HG03045 (cell line): ENCODE measurements around the gene SYTL1.
"Not testable (repeated sequence)": the region's sequence is repeated elsewhere in the genome, so short reads cannot be mapped to it uniquely, and the experiment has no call there.

Experiments used
- ATAC-seq: cut with Tn5 transposase; IDR thresholded peaks from one replicate; pipeline ENCODE4 v1.9.1; 2021; ENCODE audit warnings: mild to moderate bottlenecking, moderate library complexity; ENCODE audit not compliant: unreplicated experiment

Gene SYTL1

DNA sequence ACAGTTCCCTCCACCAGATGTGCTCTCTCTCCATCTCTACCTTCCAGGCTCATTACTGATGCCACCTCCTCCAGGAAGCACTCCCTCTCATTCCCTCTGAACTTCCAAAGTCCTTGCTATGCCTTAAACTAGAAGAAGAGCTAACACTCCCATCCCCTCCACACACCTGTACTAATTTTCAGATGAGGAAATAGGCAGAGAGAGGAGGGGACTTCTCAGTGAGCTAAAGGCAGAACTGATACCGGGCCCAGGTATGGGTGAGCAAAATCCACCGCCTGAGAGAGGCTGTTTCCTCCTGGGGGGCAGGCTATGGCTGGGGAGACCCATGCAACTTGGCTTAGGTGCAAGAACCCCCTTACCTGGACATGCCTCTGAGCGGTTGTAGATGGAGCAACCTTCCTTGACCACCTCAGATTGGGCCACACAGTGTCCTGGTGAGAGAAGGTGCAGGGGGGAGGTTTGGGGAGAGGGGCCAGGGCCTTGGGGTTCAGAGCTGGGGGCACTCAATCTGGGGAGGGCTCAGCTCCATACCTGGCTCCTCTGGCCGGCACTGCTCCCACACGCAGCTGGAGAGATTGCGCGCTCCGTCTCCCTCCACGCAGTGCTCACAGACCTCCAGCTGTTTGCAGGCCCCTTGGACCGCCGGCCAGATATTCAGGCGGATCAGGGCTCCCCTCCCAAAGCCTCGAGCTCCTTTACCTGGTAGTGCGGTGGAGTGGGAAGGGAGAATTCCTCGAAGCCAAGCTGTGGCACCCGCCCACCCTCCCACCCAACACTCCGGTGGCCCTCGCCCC, 40.3 kb downstream of the SYTL1 start:
- no peak for ATAC-seq

DNA sequence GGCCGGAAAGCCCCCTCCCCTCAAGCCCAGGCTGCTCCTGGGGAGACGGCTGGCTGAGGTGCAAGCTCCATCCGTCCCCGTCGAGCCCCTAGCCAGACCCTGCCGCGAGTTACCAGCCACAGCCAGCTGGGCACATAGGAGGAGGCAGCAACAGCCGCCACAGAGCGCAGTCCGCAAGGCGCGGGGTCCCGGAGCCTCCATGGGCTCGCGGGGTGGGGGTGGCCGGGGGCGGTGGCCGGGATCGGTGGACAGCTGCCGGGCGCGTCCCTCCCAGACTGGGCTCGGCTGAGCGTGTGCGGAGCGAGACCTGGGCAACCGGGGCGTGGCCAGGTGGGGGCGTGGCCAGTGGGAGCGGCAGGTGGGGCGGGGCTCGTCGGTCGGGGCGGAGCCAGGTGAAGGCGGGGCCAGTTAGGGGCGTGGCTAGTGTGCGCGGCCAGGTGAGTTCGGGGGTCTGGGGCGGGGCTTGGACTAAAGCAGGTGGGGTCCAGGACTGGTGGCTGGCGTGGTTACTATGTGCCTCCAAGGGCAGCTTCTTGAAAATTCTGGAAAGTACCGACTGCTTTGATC, 41.3 kb downstream of the SYTL1 start, which contains the start of gene CD164L2:
Gene CD164L2, minus strand, starts transcription at position 295 of the 567 bp plus-strand sequence. Its CDS starts 94 bp downstream, at position 201.
- ATAC-seq = no peak

DNA sequence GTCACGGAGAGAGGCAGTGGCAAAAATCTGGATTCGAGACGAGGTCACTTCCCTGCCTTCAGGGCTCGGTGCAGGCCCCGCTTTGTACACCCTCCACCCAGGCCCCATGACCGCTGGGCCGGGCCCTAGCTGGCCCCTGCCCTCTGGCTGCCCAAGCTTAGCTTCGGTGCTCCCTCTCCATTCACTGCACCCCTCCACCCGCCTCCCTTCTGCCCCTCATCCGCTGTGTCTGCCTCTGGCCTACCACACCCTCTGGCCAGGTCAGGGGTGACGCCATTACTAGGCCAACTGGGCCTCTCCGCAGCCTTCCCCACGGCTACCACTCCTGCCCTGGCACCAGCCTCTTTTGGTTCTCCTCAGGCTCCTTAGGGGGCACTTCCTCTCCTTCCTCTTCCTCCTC, 41.8 kb downstream of the SYTL1 start:
- ATAC-seq = no peak

DNA sequence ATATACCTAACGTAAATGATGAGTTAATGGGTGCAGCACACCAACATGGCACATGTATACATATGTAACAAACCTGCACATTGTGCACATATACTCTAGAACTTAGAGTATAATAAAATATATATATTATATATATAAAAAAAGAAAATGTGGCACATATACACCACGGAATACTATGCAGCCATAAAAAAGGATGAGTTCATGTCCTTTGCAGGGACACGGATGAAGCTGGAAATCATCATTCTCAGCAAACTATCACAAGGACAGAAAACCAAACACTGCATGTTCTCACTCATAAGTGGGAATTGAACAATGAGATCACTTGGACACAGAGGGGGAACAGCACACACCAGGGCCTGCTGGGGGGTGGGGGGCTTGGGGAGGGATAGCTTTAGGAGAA, 43.0 kb downstream of the SYTL1 start:
- not testable (repeated sequence) for ATAC-seq

GRCh38 chr1:27388337-27389005, 46.6 kb downstream of the SYTL1 start:
- no peak for ATAC-seq

- ATAC-seq = no peak
Measured at GRCh38 chr1:27391511-27392095, 49.8 kb downstream of the SYTL1 start.

DNA sequence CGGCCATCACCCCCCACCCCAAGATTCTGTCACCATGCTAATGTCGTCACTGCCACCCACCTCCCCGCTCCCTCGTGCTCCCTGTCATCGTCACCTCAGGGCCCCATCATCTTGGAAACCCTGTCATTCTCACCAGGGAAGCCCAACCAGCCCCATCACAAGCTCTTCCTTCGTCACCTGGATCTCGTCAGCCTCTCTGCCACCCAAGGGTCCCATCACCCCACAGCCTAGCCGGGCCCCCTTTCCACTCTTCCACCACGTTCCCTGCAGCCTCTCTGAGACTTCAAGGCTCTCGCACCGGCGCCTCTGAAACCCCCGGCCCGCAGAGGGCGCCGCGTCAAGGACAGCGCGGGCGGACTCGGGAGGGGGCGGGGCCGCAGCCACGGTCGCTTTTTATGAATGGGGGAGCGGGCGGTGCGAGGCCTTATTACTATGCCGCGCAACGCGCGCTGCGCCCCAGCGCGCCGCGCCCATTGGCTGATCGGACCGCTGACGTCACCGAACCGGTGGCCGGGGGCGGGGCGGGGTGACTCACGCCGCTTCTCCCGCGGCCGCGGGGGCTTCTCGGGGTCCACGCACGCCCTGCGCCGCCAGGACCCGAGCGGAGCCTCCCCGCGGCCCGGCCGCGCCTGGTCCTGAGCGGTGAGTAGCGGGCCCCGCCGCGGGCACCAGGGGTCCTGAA, 50.4 kb downstream of the SYTL1 start, which contains the start of gene GPR3:
Gene GPR3, plus strand, starts transcription at position 527 of the 682 bp plus-strand sequence. CDS start 1,177 bp downstream, outside the sequence.
- peak; percentile 69 for ATAC-seq

- no peak for ATAC-seq
Measured at GRCh38 chr1:27392778-27393635, 51.2 kb downstream of the SYTL1 start.

- no peak for ATAC-seq
Measured at GRCh38 chr1:27393641-27394281, 51.9 kb downstream of the SYTL1 start.

DNA sequence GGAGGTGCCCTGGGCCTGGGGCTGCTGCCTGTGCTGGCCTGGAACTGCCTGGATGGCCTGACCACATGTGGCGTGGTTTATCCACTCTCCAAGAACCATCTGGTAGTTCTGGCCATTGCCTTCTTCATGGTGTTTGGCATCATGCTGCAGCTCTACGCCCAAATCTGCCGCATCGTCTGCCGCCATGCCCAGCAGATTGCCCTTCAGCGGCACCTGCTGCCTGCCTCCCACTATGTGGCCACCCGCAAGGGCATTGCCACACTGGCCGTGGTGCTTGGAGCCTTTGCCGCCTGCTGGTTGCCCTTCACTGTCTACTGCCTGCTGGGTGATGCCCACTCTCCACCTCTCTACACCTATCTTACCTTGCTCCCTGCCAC, 52.4 kb downstream of the SYTL1 start:
- ATAC-seq = no peak

- no peak for ATAC-seq
Measured at GRCh38 chr1:27394925-27395324, 53.1 kb downstream of the SYTL1 start.

- no peak for ATAC-seq
Measured at GRCh38 chr1:27395441-27396195, 53.8 kb downstream of the SYTL1 start.

GRCh38 chr1:27397110-27397509, 55.3 kb downstream of the SYTL1 start:
- ATAC-seq = no peak

GRCh38 chr1:27397749-27398148, 55.9 kb downstream of the SYTL1 start:
- no peak for ATAC-seq

GRCh38 chr1:27398405-27399149, 56.8 kb downstream of the SYTL1 start:
- no peak for ATAC-seq

DNA sequence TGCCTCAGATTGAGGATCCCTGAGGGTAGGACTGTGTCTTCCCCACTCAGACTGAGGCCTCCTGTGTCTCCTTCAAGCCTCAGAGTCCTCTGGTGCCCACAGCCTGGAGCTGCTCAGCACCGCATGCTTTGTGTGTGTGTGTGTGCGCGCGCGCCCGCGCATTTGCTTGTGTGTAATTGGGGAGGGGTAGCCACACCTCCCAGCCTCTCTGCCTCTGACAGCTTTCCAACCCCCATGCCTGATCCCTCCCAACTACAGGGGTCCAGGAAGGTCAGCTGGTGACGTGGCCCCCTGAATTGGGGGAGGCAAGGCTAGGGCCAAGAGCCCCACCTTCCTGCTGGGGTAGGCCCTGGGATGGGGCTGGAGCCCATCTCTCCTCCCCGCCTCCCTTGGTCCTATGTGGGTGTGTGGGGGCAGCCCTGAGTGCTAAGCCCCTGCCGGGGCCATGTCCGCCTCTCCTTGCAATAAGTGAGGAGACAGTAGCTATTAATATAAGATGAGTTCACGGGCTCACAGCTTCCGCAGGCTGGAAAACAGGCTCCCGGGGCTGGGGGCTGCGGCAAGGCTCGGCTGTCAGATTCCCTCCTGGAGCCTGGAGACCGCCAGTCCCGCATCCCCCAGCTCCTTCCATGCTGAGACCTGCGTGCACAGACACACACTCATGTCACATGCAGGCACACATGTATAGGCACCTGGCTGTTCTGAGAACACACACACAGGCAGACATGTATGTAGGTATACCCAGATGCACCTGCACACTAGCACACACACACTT, 57.6 kb downstream of the SYTL1 start:
- ATAC-seq = no peak
